ENCODE results near the gene KIAA1328.
"Not testable (repeated sequence)": the region's sequence is repeated elsewhere in the genome, so short reads cannot be mapped to it uniquely, and the experiment has no call there.

The KIAA1328 gene

GRCh38 chr18:36885981-36886380, 57.1 kb downstream of the KIAA1328 start:
- no peak for DNase-seq (ENCODE audit: low read depth in 2 of 2, low spot score in 1 of 2)

- DNase-seq (ENCODE audit: low read depth in 2 of 2, low spot score in 1 of 2) = no peak
Observed at GRCh38 chr18:36887114-36887513, 58.2 kb downstream of the KIAA1328 start.

- no peak for DNase-seq (ENCODE audit: low read depth in 2 of 2, low spot score in 1 of 2)
Observed at GRCh38 chr18:36887864-36888263, 58.9 kb downstream of the KIAA1328 start.

GRCh38 chr18:36888778-36889177, 59.9 kb downstream of the KIAA1328 start:
- no peak for DNase-seq (ENCODE audit: low read depth in 2 of 2, low spot score in 1 of 2)

- DNase-seq (ENCODE audit: low read depth in 2 of 2, low spot score in 1 of 2) = no peak
Observed at GRCh38 chr18:36889321-36889720, 60.4 kb downstream of the KIAA1328 start.

GRCh38 chr18:36889742-36890141, 60.8 kb downstream of the KIAA1328 start:
- no peak for DNase-seq (ENCODE audit: low read depth in 2 of 2, low spot score in 1 of 2)

- DNase-seq (ENCODE audit: low read depth in 2 of 2, low spot score in 1 of 2) = no peak
Observed at GRCh38 chr18:36890598-36890997, 61.7 kb downstream of the KIAA1328 start.

GRCh38 chr18:36893227-36893626, 64.3 kb downstream of the KIAA1328 start:
- no peak for DNase-seq (ENCODE audit: low read depth in 2 of 2, low spot score in 1 of 2)

- DNase-seq (ENCODE audit: low read depth in 2 of 2, low spot score in 1 of 2) = no peak
Observed at GRCh38 chr18:36895606-36896005, 66.7 kb downstream of the KIAA1328 start.

GRCh38 chr18:36897253-36897652, 68.3 kb downstream of the KIAA1328 start:
- no peak for DNase-seq (ENCODE audit: low read depth in 2 of 2, low spot score in 1 of 2)

- DNase-seq (ENCODE audit: low read depth in 2 of 2, low spot score in 1 of 2) = no peak
Observed at GRCh38 chr18:36899289-36899688, 70.4 kb downstream of the KIAA1328 start.

GRCh38 chr18:36900466-36900865, 71.5 kb downstream of the KIAA1328 start:
- no peak for DNase-seq (ENCODE audit: low read depth in 2 of 2, low spot score in 1 of 2)

- no peak for DNase-seq (ENCODE audit: low read depth in 2 of 2, low spot score in 1 of 2)
Observed at GRCh38 chr18:36901277-36901701, 72.4 kb downstream of the KIAA1328 start.

GRCh38 chr18:36903215-36903928, 74.4 kb downstream of the KIAA1328 start:
- no peak for DNase-seq (ENCODE audit: low read depth in 2 of 2, low spot score in 1 of 2)

- DNase-seq (ENCODE audit: low read depth in 2 of 2, low spot score in 1 of 2) = no peak
Observed at GRCh38 chr18:36905571-36905970, 76.6 kb downstream of the KIAA1328 start.

GRCh38 chr18:36909282-36909681, 80.4 kb downstream of the KIAA1328 start:
- not testable (repeated sequence) for DNase-seq (ENCODE audit: low read depth in 2 of 2, low spot score in 1 of 2)

GRCh38 chr18:36912887-36913286, 84.0 kb downstream of the KIAA1328 start:
- DNase-seq (ENCODE audit: low read depth in 2 of 2, low spot score in 1 of 2) = no peak

GRCh38 chr18:36917907-36918306, 89.0 kb downstream of the KIAA1328 start:
- no peak for DNase-seq (ENCODE audit: low read depth in 2 of 2, low spot score in 1 of 2)

GRCh38 chr18:36929601-36930000, 100.7 kb downstream of the KIAA1328 start:
- no peak for DNase-seq (ENCODE audit: low read depth in 2 of 2, low spot score in 1 of 2)

GRCh38 chr18:36931106-36931505, 102.2 kb downstream of the KIAA1328 start:
- no peak for DNase-seq (ENCODE audit: low read depth in 2 of 2, low spot score in 1 of 2)

- DNase-seq (ENCODE audit: low read depth in 2 of 2, low spot score in 1 of 2) = no peak
Observed at GRCh38 chr18:36933552-36933951, 104.6 kb downstream of the KIAA1328 start.

- DNase-seq (ENCODE audit: low read depth in 2 of 2, low spot score in 1 of 2) = no peak
Observed at GRCh38 chr18:36934884-36935283, 106.0 kb downstream of the KIAA1328 start.

- no peak for DNase-seq (ENCODE audit: low read depth in 2 of 2, low spot score in 1 of 2)
Observed at GRCh38 chr18:36942264-36942663, 113.3 kb downstream of the KIAA1328 start.
